Central memory CD8-positive, alpha-beta T cell (primary cell): Measurements from ENCODE around the gene ACOXL.

Experiments
- ATAC-seq: fragments of 150-1000 bp; cut with Tn5 transposase; replicated peaks from 2 replicates; pipeline ENCODE4 v1.10.0; 2022; ENCODE audit warnings: mild to moderate bottlenecking, moderate FRiP score, moderate number of reproducible peaks; ENCODE audit not compliant: poor library complexity, severe bottlenecking; ENCODE audit errors: extremely low read depth
- DNase-seq, 2 donors: peaks; one replicate each; pipeline ENCODE4 v3.0.0; 2021; ENCODE audit warnings: low spot score in 2 of 2
- H3K27ac Mint-ChIP-seq: one replicate; pipeline ENCODE4 v1.8.0; 2022; ENCODE audit warnings: low read depth, mild to moderate bottlenecking, moderate library complexity, mixed read lengths
- H3K27me3 Mint-ChIP-seq: one replicate; pipeline ENCODE4 v1.8.0; 2022; ENCODE audit warnings: mixed read lengths
- H3K36me3 Mint-ChIP-seq: one replicate; pipeline ENCODE4 v1.8.0; 2022; ENCODE audit warnings: mild to moderate bottlenecking, moderate library complexity, mixed read lengths; ENCODE audit not compliant: insufficient read depth
- H3K4me1 Mint-ChIP-seq: one replicate; pipeline ENCODE4 v1.8.0; 2022; ENCODE audit warnings: mixed read lengths
- H3K4me3 Mint-ChIP-seq: one replicate; pipeline ENCODE4 v1.8.0; 2022; ENCODE audit warnings: mild to moderate bottlenecking, moderate library complexity, mixed read lengths
- H3K9me3 Mint-ChIP-seq: one replicate; pipeline ENCODE4 v1.8.0; 2022; ENCODE audit warnings: mixed read lengths

Gene ACOXL

GRCh38 chr2:110900191-110900590 is 167.8 kb downstream of the ACOXL start:
- Mint-ChIP-seq H3K27ac (no peak overlapping the region), H3K27me3 (peaks cover 34% of the 10 kb centered on the region), H3K4me3 (no peak overlapping the region), H3K9me3 (peaks cover 5% of the 10 kb centered on the region), H3K4me1 (peaks cover 6% of the 10 kb centered on the region), H3K36me3 (no peaks in the 10 kb centered on the region)
- no peak for ATAC-seq
- DNase-seq: no peak

DNA sequence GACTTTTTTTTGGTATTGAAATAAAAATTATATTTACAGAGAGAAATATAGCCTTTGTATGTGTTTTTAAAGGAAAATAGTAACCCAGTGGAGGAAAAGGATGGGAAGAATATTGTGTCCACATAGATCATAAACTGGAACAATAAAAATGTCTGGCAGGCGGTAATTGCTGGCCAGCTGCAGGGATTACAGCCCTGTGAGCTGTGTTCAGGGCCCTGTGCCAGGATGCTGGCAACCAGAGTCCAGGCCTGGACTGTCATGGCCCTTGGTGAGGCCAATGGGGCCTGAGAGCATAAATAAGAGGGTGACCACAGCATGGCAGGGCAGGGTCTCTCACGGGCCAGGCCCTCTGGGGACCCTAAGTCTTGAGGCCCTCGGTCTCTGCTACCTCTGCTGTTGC is 171.2 kb downstream of the ACOXL start:
- H3K9me3 Mint-ChIP-seq: no peaks in the 10 kb centered on the region
- H3K27ac Mint-ChIP-seq: no peak overlapping the region
- H3K4me1 Mint-ChIP-seq: peaks cover 6% of the 10 kb centered on the region
- DNase-seq: no peak
- H3K36me3 Mint-ChIP-seq: no peaks in the 10 kb centered on the region
- ATAC-seq: no peak
- H3K4me3 Mint-ChIP-seq: no peak overlapping the region
- H3K27me3 Mint-ChIP-seq: peaks cover under 1% of the 10 kb centered on the region

- ATAC-seq: no peak
- no peaks in the 10 kb centered on the region for H3K27me3 Mint-ChIP-seq
- H3K36me3 Mint-ChIP-seq: no peaks in the 10 kb centered on the region
- H3K4me3 Mint-ChIP-seq: no peak overlapping the region
- H3K9me3 Mint-ChIP-seq: no peaks in the 10 kb centered on the region
- DNase-seq: no peak
- no peak overlapping the region for H3K27ac Mint-ChIP-seq
- H3K4me1 Mint-ChIP-seq: peaks cover 6% of the 10 kb centered on the region
These were observed 171.9 kb downstream of the ACOXL start for GRCh38 chr2:110904116-110904778.

GRCh38 chr2:110904779-110905148 is 172.4 kb downstream of the ACOXL start:
- H3K4me3 Mint-ChIP-seq: no peak overlapping the region
- no peaks in the 10 kb centered on the region for H3K9me3 Mint-ChIP-seq
- ATAC-seq: no peak
- H3K4me1 Mint-ChIP-seq: peaks cover 6% of the 10 kb centered on the region
- no peaks in the 10 kb centered on the region for H3K36me3 Mint-ChIP-seq
- DNase-seq: no peak
- no peak overlapping the region for H3K27ac Mint-ChIP-seq
- H3K27me3 Mint-ChIP-seq: no peaks in the 10 kb centered on the region

GRCh38 chr2:110905217-110905616 is 172.8 kb downstream of the ACOXL start:
- ATAC-seq (no peak), DNase-seq (no peak)
- no peak overlapping the region for H3K4me3 Mint-ChIP-seq
- H3K27ac Mint-ChIP-seq: no peak overlapping the region
- H3K4me1 Mint-ChIP-seq: peaks cover 6% of the 10 kb centered on the region
- H3K27me3 Mint-ChIP-seq: no peaks in the 10 kb centered on the region
- no peaks in the 10 kb centered on the region for H3K36me3 Mint-ChIP-seq
- no peaks in the 10 kb centered on the region for H3K9me3 Mint-ChIP-seq

GRCh38 chr2:110906613-110907298 is 174.4 kb downstream of the ACOXL start:
- Mint-ChIP-seq H3K4me1 (peaks cover 6% of the 10 kb centered on the region), H3K36me3 (no peaks in the 10 kb centered on the region), H3K9me3 (peaks cover 6% of the 10 kb centered on the region), H3K27me3 (no peaks in the 10 kb centered on the region), H3K27ac (no peak overlapping the region), H3K4me3 (no peak overlapping the region)
- DNase-seq (no peak), ATAC-seq (no peak)

- no peak for DNase-seq
- Mint-ChIP-seq H3K4me3 (no peak overlapping the region), H3K27me3 (peaks cover 15% of the 10 kb centered on the region), H3K9me3 (peaks cover 12% of the 10 kb centered on the region), H3K27ac (no peak overlapping the region), H3K4me1 (peaks cover 3% of the 10 kb centered on the region), H3K36me3 (no peaks in the 10 kb centered on the region)
- no peak for ATAC-seq
These were observed 177.1 kb downstream of the ACOXL start for GRCh38 chr2:110909501-110909900.

- Mint-ChIP-seq H3K27ac (no peak overlapping the region), H3K27me3 (peaks cover 21% of the 10 kb centered on the region), H3K4me3 (no peak overlapping the region), H3K36me3 (no peaks in the 10 kb centered on the region), H3K9me3 (peaks cover 12% of the 10 kb centered on the region), H3K4me1 (no peaks in the 10 kb centered on the region)
- DNase-seq (no peak), ATAC-seq (no peak)
These were observed 178.1 kb downstream of the ACOXL start for GRCh38 chr2:110910423-110910822.

DNA sequence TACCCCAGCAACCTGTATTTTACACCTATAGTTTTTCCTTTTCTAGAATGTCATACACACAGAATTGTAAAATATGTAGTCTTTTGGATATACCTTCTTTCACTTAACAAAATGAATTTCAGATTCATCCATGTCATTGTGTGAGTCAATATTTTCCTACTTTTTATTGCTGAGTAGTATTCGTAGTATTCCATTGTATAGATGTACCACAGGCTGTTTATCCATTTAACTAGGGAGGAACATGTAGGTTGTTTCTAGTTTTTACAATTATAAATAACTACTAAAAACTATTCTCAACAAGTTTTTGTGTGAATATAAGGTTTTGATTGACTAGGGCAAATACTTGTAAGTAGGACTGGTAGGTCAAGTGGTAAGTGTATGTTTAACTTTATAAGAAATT is 187.4 kb downstream of the ACOXL start:
- DNase-seq (no peak), ATAC-seq (no peak)
- H3K36me3 Mint-ChIP-seq: no peaks in the 10 kb centered on the region
- H3K27ac Mint-ChIP-seq: no peak overlapping the region
- no peak overlapping the region for H3K4me3 Mint-ChIP-seq
- no peaks in the 10 kb centered on the region for H3K9me3 Mint-ChIP-seq
- H3K27me3 Mint-ChIP-seq: peaks cover 16% of the 10 kb centered on the region
- no peaks in the 10 kb centered on the region for H3K4me1 Mint-ChIP-seq

DNA sequence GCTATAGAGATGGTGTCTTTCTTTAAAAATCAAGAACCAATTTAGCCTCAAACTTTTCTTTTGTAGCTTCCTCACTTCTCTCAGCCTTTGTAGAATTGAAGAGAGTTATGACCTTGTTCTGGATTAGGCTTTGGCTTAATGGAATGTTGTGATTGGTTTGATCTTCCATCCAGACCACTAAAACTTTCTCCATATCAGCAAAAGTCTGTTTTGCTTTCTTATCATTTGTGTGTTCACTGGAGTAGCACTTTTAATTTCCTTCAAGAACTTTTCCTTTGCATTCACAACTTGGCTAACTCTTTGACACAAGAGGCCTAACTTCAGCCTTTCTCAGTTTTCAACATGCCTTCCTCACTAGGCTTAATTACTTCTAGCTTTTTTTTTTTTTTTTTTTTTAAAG is 193.1 kb downstream of the ACOXL start:
- Mint-ChIP-seq H3K27me3 (no peaks in the 10 kb centered on the region), H3K27ac (no peak overlapping the region), H3K4me3 (no peak overlapping the region), H3K4me1 (no peaks in the 10 kb centered on the region), H3K36me3 (peaks cover 2% of the 10 kb centered on the region), H3K9me3 (peaks cover 11% of the 10 kb centered on the region)
- DNase-seq: no peak
- no peak for ATAC-seq

DNA sequence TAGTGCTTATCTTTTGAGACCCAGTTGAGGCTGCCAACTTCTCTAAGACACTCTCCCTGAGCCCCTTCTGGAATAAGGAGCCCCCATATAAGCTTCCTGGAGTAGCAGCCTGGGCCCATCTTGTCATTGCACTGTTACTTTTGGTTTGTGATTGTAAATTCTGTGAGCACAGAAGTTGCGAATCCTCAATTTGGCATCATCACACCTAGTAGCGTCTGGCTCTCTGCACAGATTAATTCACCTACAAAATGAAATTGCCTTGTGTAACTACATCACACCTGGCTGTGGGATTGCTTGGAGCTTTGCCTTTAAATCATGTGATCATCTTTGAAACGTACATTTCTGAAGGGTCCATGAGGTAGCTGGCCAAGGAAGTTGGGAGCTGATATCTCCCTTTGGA is 195.2 kb downstream of the ACOXL start:
- Mint-ChIP-seq H3K4me3 (no peak overlapping the region), H3K4me1 (no peaks in the 10 kb centered on the region), H3K9me3 (peaks cover 15% of the 10 kb centered on the region), H3K36me3 (peaks cover 2% of the 10 kb centered on the region), H3K27ac (no peak overlapping the region), H3K27me3 (no peaks in the 10 kb centered on the region)
- DNase-seq (no peak), ATAC-seq (no peak)

DNA sequence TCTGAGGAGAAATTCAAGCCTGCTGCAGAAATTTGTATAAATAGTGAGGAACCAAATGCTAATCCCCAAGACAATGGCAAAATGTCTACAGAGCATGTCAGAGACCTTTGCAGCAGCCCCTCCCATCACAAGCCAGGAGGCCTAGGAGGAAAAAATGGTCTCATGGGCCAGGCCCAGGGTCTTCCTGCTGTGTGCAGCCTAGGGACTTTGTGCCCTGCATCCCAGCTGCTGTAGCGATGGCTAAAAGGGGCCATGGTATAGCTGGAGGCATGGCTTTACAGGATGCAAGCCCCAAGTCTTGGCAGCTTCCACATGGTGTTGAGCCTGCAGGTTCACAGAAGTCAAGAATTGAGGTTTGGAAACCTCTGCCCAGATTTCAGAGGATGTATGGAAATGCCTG is 197.2 kb downstream of the ACOXL start:
- H3K4me1 Mint-ChIP-seq: peaks cover 5% of the 10 kb centered on the region
- DNase-seq (no peak), ATAC-seq (no peak)
- H3K27ac Mint-ChIP-seq: no peak overlapping the region
- peaks cover 7% of the 10 kb centered on the region for H3K27me3 Mint-ChIP-seq
- peaks cover 2% of the 10 kb centered on the region for H3K36me3 Mint-ChIP-seq
- no peak overlapping the region for H3K4me3 Mint-ChIP-seq
- H3K9me3 Mint-ChIP-seq: peaks cover 15% of the 10 kb centered on the region

- Mint-ChIP-seq H3K36me3 (no peaks in the 10 kb centered on the region), H3K4me1 (peaks cover 7% of the 10 kb centered on the region), H3K27ac (no peak overlapping the region), H3K9me3 (peaks cover 15% of the 10 kb centered on the region), H3K27me3 (peaks cover 19% of the 10 kb centered on the region), H3K4me3 (no peak overlapping the region)
- DNase-seq: no peak
- ATAC-seq: no peak
These were observed 199.3 kb downstream of the ACOXL start for GRCh38 chr2:110931648-110932047.
